CD4-positive, alpha-beta memory T cell (primary cell): Measurements from ENCODE around the gene ZNF628. TPM values are rescaled to one million over a fixed set of nuclear protein-coding genes. Genes with fewer than 3 reads are reported as not detected.

ENCODE experiments used
- CTCF ChIA-PET: fragments of 350-600 bp; sonication (Branson Sonifier 250); formaldehyde crosslinking; loops from one replicate; lab custom pipeline; 2021; ENCODE audit warnings: inconsistent platforms; ENCODE audit not compliant: partially characterized antibody; lab: Charles Lee
- POLR2A ChIA-PET: fragments of 350-600 bp; sonication (Branson Sonifier 250); formaldehyde crosslinking; loops from one replicate; lab custom pipeline; 2021; ENCODE audit not compliant: partially characterized antibody; lab: Charles Lee
- DNase-seq, 5 donors: peaks; one replicate each; pipeline versions ENCODE4 v3.0.0 to v3.0.0-alpha.2; 2020 to 2022; ENCODE audit warnings: mixed read lengths in 1 of 5
- H3K27ac ChIP-seq: one replicate; pipeline ENCODE4 v1.7.0; 2013; ENCODE audit warnings: low read depth, low read length
- H3K27me3 ChIP-seq: 2 replicates; pipeline ENCODE4 v1.7.0; 2013; ENCODE audit warnings: mild to moderate bottlenecking, low read length, moderate library complexity; ENCODE audit not compliant: insufficient read depth
- H3K36me3 ChIP-seq: 2 replicates; pipeline ENCODE4 v1.7.0; 2013; ENCODE audit warnings: mild to moderate bottlenecking, low read length, moderate library complexity; ENCODE audit not compliant: insufficient read depth
- H3K4me1 ChIP-seq: 2 replicates; pipeline ENCODE4 v1.7.0; 2013; ENCODE audit warnings: mild to moderate bottlenecking, low read length, moderate library complexity; ENCODE audit not compliant: insufficient read depth
- H3K4me3 ChIP-seq, 2 donors: one replicate each; pipeline ENCODE4 v1.7.0; 2013; ENCODE audit warnings: low read length in 2 of 2, mild to moderate bottlenecking in 1 of 2
- H3K9me3 ChIP-seq, 2 donors: one replicate each; pipeline ENCODE4 v1.7.0; 2013; ENCODE audit warnings: low read length in 2 of 2, control low read depth in 1 of 2; ENCODE audit not compliant: control insufficient read depth in 1 of 2
- H3K27ac Mint-ChIP-seq, 7 donors: one replicate each; pipeline ENCODE4 v1.8.0; 2020 to 2021; ENCODE audit warnings: mixed read lengths in 7 of 7, mild to moderate bottlenecking in 6 of 7, inconsistent platforms in 3 of 7, moderate library complexity in 3 of 7
- H3K27me3 Mint-ChIP-seq, 2 donors: one replicate each; pipeline ENCODE4 v1.8.0; 2020 to 2021; ENCODE audit warnings: mixed read lengths in 2 of 2
- H3K36me3 Mint-ChIP-seq, 2 donors: one replicate each; pipeline ENCODE4 v1.8.0; 2020 to 2021; ENCODE audit warnings: mixed read lengths in 2 of 2, inconsistent platforms in 1 of 2, mild to moderate bottlenecking in 1 of 2
- H3K4me1 Mint-ChIP-seq, 4 donors: one replicate each; pipeline ENCODE4 v1.8.0; 2020 to 2021; ENCODE audit warnings: mixed read lengths in 4 of 4, mild to moderate bottlenecking in 1 of 4
- H3K4me3 Mint-ChIP-seq, 8 donors: one replicate each; pipeline ENCODE4 v1.8.0; 2020 to 2021; ENCODE audit warnings: mixed read lengths in 8 of 8, mild to moderate bottlenecking in 7 of 8, moderate library complexity in 6 of 8, inconsistent platforms in 3 of 8
- H3K9me3 Mint-ChIP-seq, 8 donors: one replicate each; pipeline ENCODE4 v1.8.0; 2020 to 2021; ENCODE audit warnings: mixed read lengths in 8 of 8, mild to moderate bottlenecking in 5 of 8, inconsistent platforms in 3 of 8, moderate library complexity in 1 of 8
- intact Hi-C: fragments of 100-400 bp; cut with micrococcal nuclease; formaldehyde crosslinking; loops from one replicate; pipeline ENCODE4 v1.15.1; 2023
- polyA plus RNA-seq, 2 donors: library from polyadenylated mRNA; unstranded; fragments of 300-500 nt; fragmentation: Illumina TruSeq; gene quantifications; one replicate each; pipeline ENCODE4 v1.2.3, GENCODE V29; 2021
- total RNA-seq, 2 experiments: library from RNA; stranded (reverse); gene quantifications; one replicate each; pipeline ENCODE4 v1.2.3, GENCODE V29; 2021

ZNF628 gene
- total and polyA plus RNA-seq, 4 experiments from 2014 or later: 0.47 to 9.1 (median 8.1) TPM; not detected in 1

- ChIA-PET CTCF (interaction anchor here (1.3 to 3.0 kb wide), 4 partner anchors 13 to 313 kb away, joined by 5 to 12 read pairs (median 10); no protein-coding TSS in a partner anchor), POLR2A (no interaction called here)
- H3K36me3 ChIP-seq: no peaks in the 10 kb centered on the region
- H3K4me1 ChIP-seq: peaks cover 10% of the 10 kb centered on the region
- intact Hi-C loops: loop anchor here (1.0 kb wide), 2 partner anchors 163 to 314 kb away; no protein-coding TSS in a partner anchor
- H3K27ac Mint-ChIP-seq: peak overlapping the region in 1 of 7 donors; percentile 22
- no peak overlapping the region for H3K4me3 ChIP-seq
- H3K4me1 Mint-ChIP-seq: peaks cover 5 to 22% (median 15%) of the 10 kb centered on the region in 4 donors
- DNase-seq: peak in 3 of 5 donors; percentile 28 to 45 (median 40)
- H3K27me3 ChIP-seq: no peaks in the 10 kb centered on the region
- peak overlapping the region in 1 of 8 donors; percentile 72 for H3K4me3 Mint-ChIP-seq
- peaks cover 3 to 8% of the 10 kb centered on the region in 2 donors for H3K36me3 Mint-ChIP-seq
- H3K27me3 Mint-ChIP-seq: peaks cover 10 to 18% of the 10 kb centered on the region in 2 donors
- no peak overlapping the region for H3K27ac ChIP-seq
- H3K9me3 Mint-ChIP-seq: no peaks in the 10 kb centered on the region
- H3K9me3 ChIP-seq: no peaks in the 10 kb centered on the region
Measured at GRCh38 chr19:55454787-55455243, 21.6 kb upstream of the ZNF628 start.

- H3K4me1 ChIP-seq: peaks cover 17% of the 10 kb centered on the region
- Mint-ChIP-seq H3K9me3 (no peaks in the 10 kb centered on the region), H3K27me3 (peaks cover 7 to 15% of the 10 kb centered on the region in 2 donors), H3K36me3 (peaks cover 3 to 8% of the 10 kb centered on the region in 2 donors), H3K4me1 (peaks cover 12 to 31% (median 20%) of the 10 kb centered on the region in 4 donors), H3K27ac (no peak overlapping the region), H3K4me3 (no peak overlapping the region)
- no peaks in the 10 kb centered on the region for H3K36me3 ChIP-seq
- peak in 1 of 5 donors; percentile 21 for DNase-seq
- CTCF ChIA-PET: no interaction called here
- H3K4me3 ChIP-seq: no peak overlapping the region
- POLR2A ChIA-PET: no interaction called here
- H3K9me3 ChIP-seq: no peaks in the 10 kb centered on the region
- intact Hi-C loops: no loop called here
- H3K27ac ChIP-seq: no peak overlapping the region
- no peaks in the 10 kb centered on the region for H3K27me3 ChIP-seq
Measured at GRCh38 chr19:55455576-55456235, 20.7 kb upstream of the ZNF628 start.

GRCh38 chr19:55456347-55456746 is 20.1 kb upstream of the ZNF628 start:
- Mint-ChIP-seq H3K27ac (no peak overlapping the region), H3K27me3 (peaks cover 7 to 15% of the 10 kb centered on the region in 2 donors), H3K4me1 (peaks cover 14 to 35% (median 23%) of the 10 kb centered on the region in 4 donors), H3K36me3 (peaks cover 3 to 8% of the 10 kb centered on the region in 2 donors), H3K4me3 (no peak overlapping the region), H3K9me3 (no peaks in the 10 kb centered on the region)
- H3K36me3 ChIP-seq: no peaks in the 10 kb centered on the region
- POLR2A ChIA-PET: no interaction called here
- H3K27me3 ChIP-seq: no peaks in the 10 kb centered on the region
- DNase-seq: peak in 1 of 5 donors; percentile 29
- no peak overlapping the region for H3K4me3 ChIP-seq
- H3K4me1 ChIP-seq: peaks cover 22% of the 10 kb centered on the region
- intact Hi-C loops: no loop called here
- no peaks in the 10 kb centered on the region for H3K9me3 ChIP-seq
- no peak overlapping the region for H3K27ac ChIP-seq
- CTCF ChIA-PET: no interaction called here

GRCh38 chr19:55457683-55458457 is 18.5 kb upstream of the ZNF628 start:
- no peak overlapping the region for H3K4me3 Mint-ChIP-seq
- Histone ChIP-seq H3K27ac (no peak overlapping the region), H3K4me3 (no peak overlapping the region), H3K9me3 (no peaks in the 10 kb centered on the region), H3K36me3 (no peaks in the 10 kb centered on the region), H3K4me1 (peaks cover 18% of the 10 kb centered on the region), H3K27me3 (no peaks in the 10 kb centered on the region)
- DNase-seq: no peak
- intact Hi-C loops: no loop called here
- peaks cover 5 to 8% of the 10 kb centered on the region in 2 donors for H3K36me3 Mint-ChIP-seq
- peaks cover 17 to 44% (median 26%) of the 10 kb centered on the region in 4 donors for H3K4me1 Mint-ChIP-seq
- CTCF ChIA-PET: interaction anchor here (0.7 to 2.1 kb wide), 2 partner anchors 9 to 156 kb away, joined by 3 to 15 read pairs; no protein-coding TSS in a partner anchor
- no peak overlapping the region for H3K27ac Mint-ChIP-seq
- H3K27me3 Mint-ChIP-seq: peaks cover 3 to 13% of the 10 kb centered on the region in 2 donors
- POLR2A ChIA-PET: interaction anchor here (1.8 kb wide), 1 partner anchor 19 kb away, joined by 6 read pairs; the partner anchor contains the start of gene ZNF628
- H3K9me3 Mint-ChIP-seq: peaks cover 0 to 2% (median 0%) of the 10 kb centered on the region in 8 donors

GRCh38 chr19:55459551-55459949 is 16.9 kb upstream of the ZNF628 start:
- peaks cover 18% of the 10 kb centered on the region for H3K4me1 ChIP-seq
- peak overlapping the region in 1 of 7 donors; percentile 42 for H3K27ac Mint-ChIP-seq
- peaks cover 0 to 3% of the 10 kb centered on the region in 2 donors for H3K27me3 Mint-ChIP-seq
- H3K36me3 Mint-ChIP-seq: peaks cover 5 to 8% of the 10 kb centered on the region in 2 donors
- CTCF ChIA-PET: interaction anchor here (1.3 to 2.1 kb wide), 2 partner anchors 8 to 44 kb away, joined by 3 to 15 read pairs; no protein-coding TSS in a partner anchor
- DNase-seq: peak in 1 of 5 donors; percentile 11
- no peaks in the 10 kb centered on the region for H3K36me3 ChIP-seq
- no peaks in the 10 kb centered on the region for H3K9me3 ChIP-seq
- POLR2A ChIA-PET: interaction anchor here (1.2 to 1.8 kb wide), 2 partner anchors 17 to 121 kb away, joined by 3 to 6 read pairs; partner anchors contain the start of gene ZNF628
- H3K27ac ChIP-seq: no peak overlapping the region
- intact Hi-C loops: no loop called here
- H3K4me3 Mint-ChIP-seq: peak overlapping the region in 2 of 8 donors; percentile 86 to 90
- peaks cover 11 to 34% (median 21%) of the 10 kb centered on the region in 4 donors for H3K4me1 Mint-ChIP-seq
- no peak overlapping the region for H3K4me3 ChIP-seq
- no peaks in the 10 kb centered on the region for H3K27me3 ChIP-seq
- peaks cover 0 to 2% (median 0%) of the 10 kb centered on the region in 8 donors for H3K9me3 Mint-ChIP-seq

GRCh38 chr19:55459950-55460657 is 16.3 kb upstream of the ZNF628 start:
- H3K27ac ChIP-seq: no peak overlapping the region
- no peaks in the 10 kb centered on the region for H3K9me3 ChIP-seq
- intact Hi-C loops: loop anchor here (2.0 kb wide), 1 partner anchor 45 kb away; no protein-coding TSS in a partner anchor
- H3K36me3 ChIP-seq: no peaks in the 10 kb centered on the region
- H3K27me3 ChIP-seq: no peaks in the 10 kb centered on the region
- H3K4me3 Mint-ChIP-seq: peak overlapping the region; percentile 66 to 97 (median 88)
- peaks cover 0 to 2% (median 0%) of the 10 kb centered on the region in 8 donors for H3K9me3 Mint-ChIP-seq
- no peaks in the 10 kb centered on the region for H3K27me3 Mint-ChIP-seq
- peak overlapping the region in 4 of 7 donors; percentile 36 to 82 (median 72) for H3K27ac Mint-ChIP-seq
- ChIA-PET POLR2A (interaction anchor here (1.2 to 1.8 kb wide), 2 partner anchors 16 to 121 kb away, joined by 3 to 6 read pairs; partner anchors contain the start of gene ZNF628), CTCF (interaction anchor here (1.3 to 2.1 kb wide), 2 partner anchors 7 to 44 kb away, joined by 3 to 15 read pairs; no protein-coding TSS in a partner anchor)
- no peak overlapping the region for H3K4me3 ChIP-seq
- peaks cover 18% of the 10 kb centered on the region for H3K4me1 ChIP-seq
- peaks cover 11 to 31% (median 21%) of the 10 kb centered on the region in 4 donors for H3K4me1 Mint-ChIP-seq
- peaks cover 2 to 5% of the 10 kb centered on the region in 2 donors for H3K36me3 Mint-ChIP-seq
- DNase-seq: peak in 1 of 5 donors; percentile 33
